KMS-11 (cell line): ENCODE results near the gene TMEM200B.

Experiments used
- H2AFZ ChIP-seq: fragments of 200-600 bp; sonication (generic); 2 replicates; pipeline ENCODE4 v1.6.1; 2016; ENCODE audit warnings: antibody characterized with exemption, mixed run types, low read depth
- H3K27ac ChIP-seq: fragments of 200-600 bp; sonication (generic); 2 replicates; pipeline ENCODE4 v1.6.1; 2016; ENCODE audit warnings: mild to moderate bottlenecking, mixed run types
- H3K27me3 ChIP-seq: fragments of 200-600 bp; sonication (generic); 2 replicates; pipeline ENCODE4 v1.6.1; 2017; ENCODE audit warnings: mild to moderate bottlenecking, low read depth, mixed run types, moderate library complexity; ENCODE audit not compliant: insufficient read depth
- H3K36me3 ChIP-seq: fragments of 200-600 bp; sonication (generic); 2 replicates; pipeline ENCODE4 v1.6.1; 2017; ENCODE audit warnings: mild to moderate bottlenecking, mixed run types; ENCODE audit not compliant: insufficient read depth
- H3K4me1 ChIP-seq: fragments of 200-600 bp; sonication (generic); 2 replicates; pipeline ENCODE4 v1.6.1; 2016; ENCODE audit warnings: mild to moderate bottlenecking, low read depth, mixed run types; ENCODE audit not compliant: poor library complexity, severe bottlenecking
- H3K4me2 ChIP-seq: fragments of 200-600 bp; sonication (generic); 2 replicates; pipeline ENCODE4 v1.7.0; 2016; ENCODE audit warnings: mild to moderate bottlenecking, mixed run types
- H3K4me3 ChIP-seq: fragments of 200-600 bp; sonication (generic); IDR thresholded peaks from 2 replicates; pipeline ENCODE4 v1.6.1; 2017; ENCODE audit warnings: low read depth, low read length, mixed read lengths; ENCODE audit not compliant: insufficient read depth
- H3K79me2 ChIP-seq: fragments of 200-600 bp; sonication (generic); 2 replicates; pipeline ENCODE4 v1.6.1; 2016; ENCODE audit warnings: low read depth, mixed run types; ENCODE audit not compliant: insufficient read depth
- H3K9ac ChIP-seq: fragments of 200-600 bp; sonication (generic); 2 replicates; pipeline ENCODE4 v1.6.1; 2016; ENCODE audit warnings: mild to moderate bottlenecking, mixed run types
- H4K20me1 ChIP-seq: fragments of 200-600 bp; sonication (generic); 2 replicates; pipeline ENCODE4 v1.6.1; 2016; ENCODE audit warnings: mild to moderate bottlenecking, mixed run types; ENCODE audit not compliant: insufficient read depth
- CTCF ChIP-seq: fragments of 200-600 bp; sonication (generic); conservative IDR thresholded peaks from 2 replicates; pipeline ENCODE4 v1.6.1; 2017; ENCODE audit warnings: low read depth, mild to moderate bottlenecking, antibody characterized with exemption, low read length, moderate library complexity, mixed read lengths

The TMEM200B gene

GRCh38 chr1:29145739-29146437 lies 22.2 kb upstream of the TMEM200B start:
- no peak overlapping the region for H3K9ac ChIP-seq
- H4K20me1 ChIP-seq: no peaks in the 10 kb centered on the region
- H3K79me2 ChIP-seq: no peaks in the 10 kb centered on the region
- H3K4me1 ChIP-seq: no peaks in the 10 kb centered on the region
- TF ChIP-seq CTCF: no peak
- H3K27me3 ChIP-seq: no peaks in the 10 kb centered on the region
- no peak overlapping the region for H2AFZ ChIP-seq
- no peak overlapping the region for H3K4me3 ChIP-seq
- peaks cover 20% of the 10 kb centered on the region; the same call in 1 of the 2 replicates for H3K36me3 ChIP-seq
- no peak overlapping the region for H3K4me2 ChIP-seq
- H3K27ac ChIP-seq: no peak overlapping the region

GRCh38 chr1:29144178-29144577 lies 20.5 kb upstream of the TMEM200B start:
- no peaks in the 10 kb centered on the region for H4K20me1 ChIP-seq
- H3K4me2 ChIP-seq: no peak overlapping the region
- H2AFZ ChIP-seq: no peak overlapping the region
- H3K4me1 ChIP-seq: no peaks in the 10 kb centered on the region
- no peak overlapping the region for H3K9ac ChIP-seq
- H3K36me3 ChIP-seq: peaks cover 12% of the 10 kb centered on the region; the same call in 1 of the 2 replicates
- no peaks in the 10 kb centered on the region for H3K27me3 ChIP-seq
- no peak overlapping the region for H3K27ac ChIP-seq
- no peaks in the 10 kb centered on the region for H3K79me2 ChIP-seq
- TF ChIP-seq CTCF: no peak
- no peak overlapping the region for H3K4me3 ChIP-seq

GRCh38 chr1:29142714-29143113 lies 19.0 kb upstream of the TMEM200B start:
- no peak for TF ChIP-seq CTCF
- H3K4me3 ChIP-seq: no peak overlapping the region
- no peak overlapping the region for H3K27ac ChIP-seq

GRCh38 chr1:29136391-29136915 lies 12.8 kb upstream of the TMEM200B start:
- Histone ChIP-seq H3K9ac (no peak overlapping the region), H3K4me1 (no peaks in the 10 kb centered on the region), H2AFZ (no peak overlapping the region), H3K27me3 (no peaks in the 10 kb centered on the region), H3K79me2 (no peaks in the 10 kb centered on the region), H3K27ac (no peak overlapping the region), H3K4me3 (no peak overlapping the region), H3K4me2 (no peak overlapping the region), H3K36me3 (no peaks in the 10 kb centered on the region), H4K20me1 (no peaks in the 10 kb centered on the region)
- TF ChIP-seq CTCF: no peak

More at GRCh38 chr1:29142714-29143113, 19.0 kb upstream of the TMEM200B start:
- Histone ChIP-seq H3K9ac (no peak overlapping the region), H3K79me2 (no peaks in the 10 kb centered on the region), H3K4me1 (no peaks in the 10 kb centered on the region), H4K20me1 (no peaks in the 10 kb centered on the region), H3K4me2 (no peak overlapping the region), H2AFZ (no peak overlapping the region), H3K27me3 (no peaks in the 10 kb centered on the region), H3K36me3 (no peaks in the 10 kb centered on the region)
